Peyer's patch (tissue), 4 donors: ENCODE measurements around the gene SLC39A9. TPM values are rescaled to one million over a fixed set of nuclear protein-coding genes. Genes with fewer than 3 reads are reported as not detected.

Source experiments
- DNase-seq, 3 donors: peaks; one replicate each; pipeline ENCODE4 v3.0.0-alpha.2; 2017 to 2019
- H3K27ac ChIP-seq, 4 donors: fragments of 200-600 bp; sonication (generic); one replicate each; pipeline ENCODE4 v1.5.1; 2016 to 2019
- H3K27me3 ChIP-seq, 2 donors: fragments of 200-600 bp; sonication (generic); one replicate each; pipeline ENCODE4 v1.5.1; 2019
- H3K36me3 ChIP-seq, 3 donors: fragments of 200-600 bp; sonication (generic); one replicate each; pipeline ENCODE4 v1.5.1; 2016 to 2019
- H3K4me1 ChIP-seq, 4 donors: fragments of 200-600 bp; sonication (generic); one replicate each; pipeline ENCODE4 v1.5.1; 2016 to 2019
- H3K4me3 ChIP-seq, 4 donors: fragments of 200-600 bp; sonication (generic); 1 replicate in 3 of 4; 2 replicates in 1 of 4; pipeline ENCODE4 v1.5.1; 2016 to 2019; ENCODE audit warnings: mild to moderate bottlenecking in 1 of 4
- H3K9me3 ChIP-seq, 4 donors: fragments of 200-600 bp; sonication (generic); one replicate each; pipeline ENCODE4 v1.5.1; 2016 to 2019; ENCODE audit warnings: mild to moderate bottlenecking in 1 of 4
- CTCF ChIP-seq, 6 experiments: fragments of 450-650 bp in 4 of 6; fragments of 200-600 bp in 2 of 6; sonication (generic) in 1 of 6; IDR thresholded peaks; one replicate each; pipeline ENCODE4 v1.5.1; 2017 to 2019; ENCODE audit warnings: antibody characterized with exemption in 6 of 6, mild to moderate bottlenecking in 3 of 6, moderate library complexity in 1 of 6
- POLR2A ChIP-seq, 2 donors: fragments of 450-650 bp; IDR thresholded peaks; one replicate each; pipeline ENCODE4 v1.5.1; 2017; ENCODE audit warnings: antibody characterized with exemption in 2 of 2, mild to moderate bottlenecking in 2 of 2, moderate library complexity in 2 of 2
- total RNA-seq, 4 donors: library from RNA; depleted of rRNA; stranded (reverse); fragments of >200 nt; gene quantifications; one replicate each; pipeline ENCODE4 v1.1.0, GENCODE V29; 2016

The SLC39A9 gene
- total RNA-seq, 4 donors from 2014 or later: 30.5 to 113 (median 77.9) TPM

DNA sequence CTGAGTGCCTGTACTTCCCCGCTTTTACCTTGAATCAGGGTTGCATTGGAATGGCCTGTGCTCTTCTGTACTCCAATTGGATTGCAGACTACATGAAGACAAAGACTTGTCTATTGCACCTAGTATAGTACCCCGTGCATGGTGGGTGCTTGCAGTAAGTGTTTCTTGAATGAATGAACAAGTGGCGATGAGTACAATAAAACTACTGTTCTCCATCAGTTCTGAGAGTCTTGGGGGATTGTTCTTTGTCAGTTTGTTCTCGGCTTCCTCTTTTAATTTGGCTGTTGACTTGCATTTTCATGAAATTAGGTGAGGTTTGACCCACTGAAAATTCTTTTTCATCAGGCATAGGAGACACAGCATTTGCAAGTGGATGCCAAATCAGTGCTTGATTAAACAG lies 34.5 kb upstream of the SLC39A9 start:
- Histone ChIP-seq H3K4me1 (no peaks in the 10 kb centered on the region), H3K27ac (no peak overlapping the region), H3K27me3 (no peaks in the 10 kb centered on the region)

GRCh38 chr14:69364378-69364777 lies 34.1 kb upstream of the SLC39A9 start:
- Histone ChIP-seq H3K27ac (no peak overlapping the region), H3K36me3 (no peaks in the 10 kb centered on the region), H3K9me3 (no peaks in the 10 kb centered on the region), H3K4me3 (no peak overlapping the region), H3K27me3 (no peaks in the 10 kb centered on the region), H3K4me1 (no peaks in the 10 kb centered on the region)
- TF ChIP-seq POLR2A (IDR thresholded peaks at IDR 0.05): no peak
- no peak for TF ChIP-seq CTCF (IDR thresholded peaks at IDR 0.05)
- no peak for DNase-seq

More for the DNA sequence above, 34.5 kb upstream of the SLC39A9 start:
- no peak for TF ChIP-seq CTCF (IDR thresholded peaks at IDR 0.05)
- TF ChIP-seq POLR2A (IDR thresholded peaks at IDR 0.05): no peak
- H3K36me3 ChIP-seq: no peaks in the 10 kb centered on the region
- H3K4me3 ChIP-seq: no peak overlapping the region
- DNase-seq: no peak
- no peaks in the 10 kb centered on the region for H3K9me3 ChIP-seq

GRCh38 chr14:69366069-69366468 lies 32.4 kb upstream of the SLC39A9 start:
- Histone ChIP-seq H3K27ac (no peak overlapping the region), H3K9me3 (no peaks in the 10 kb centered on the region), H3K36me3 (no peaks in the 10 kb centered on the region), H3K4me1 (no peaks in the 10 kb centered on the region), H3K27me3 (no peaks in the 10 kb centered on the region), H3K4me3 (no peak overlapping the region)
- no peak for TF ChIP-seq POLR2A (IDR thresholded peaks at IDR 0.05)
- TF ChIP-seq CTCF (IDR thresholded peaks at IDR 0.05): no peak
- no peak for DNase-seq

DNA sequence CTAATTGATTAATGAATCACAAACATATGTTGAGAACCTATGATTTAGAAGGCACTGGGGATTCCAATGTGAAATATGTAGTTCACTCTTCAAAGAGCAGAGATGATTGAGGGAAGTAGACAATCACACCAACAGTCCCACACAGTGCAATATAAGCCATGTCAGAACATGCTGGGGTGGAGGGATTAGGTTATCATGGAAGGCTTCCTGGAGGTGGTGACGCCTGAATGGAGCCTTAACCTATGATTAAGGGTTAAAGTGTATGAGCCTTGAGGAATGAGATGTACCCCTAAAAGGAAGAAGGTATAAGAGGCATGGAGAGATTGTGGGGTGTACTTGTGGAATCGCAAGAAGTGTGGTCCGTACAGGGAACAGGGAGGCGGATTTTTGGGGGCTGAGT lies 31.7 kb upstream of the SLC39A9 start:
- H3K36me3 ChIP-seq: no peaks in the 10 kb centered on the region
- H3K4me3 ChIP-seq: no peak overlapping the region
- no peaks in the 10 kb centered on the region for H3K27me3 ChIP-seq
- H3K27ac ChIP-seq: no peak overlapping the region
- no peaks in the 10 kb centered on the region for H3K9me3 ChIP-seq
- DNase-seq: no peak
- no peaks in the 10 kb centered on the region for H3K4me1 ChIP-seq
- TF ChIP-seq CTCF (IDR thresholded peaks at IDR 0.05): no peak
- TF ChIP-seq POLR2A (IDR thresholded peaks at IDR 0.05): no peak

DNA sequence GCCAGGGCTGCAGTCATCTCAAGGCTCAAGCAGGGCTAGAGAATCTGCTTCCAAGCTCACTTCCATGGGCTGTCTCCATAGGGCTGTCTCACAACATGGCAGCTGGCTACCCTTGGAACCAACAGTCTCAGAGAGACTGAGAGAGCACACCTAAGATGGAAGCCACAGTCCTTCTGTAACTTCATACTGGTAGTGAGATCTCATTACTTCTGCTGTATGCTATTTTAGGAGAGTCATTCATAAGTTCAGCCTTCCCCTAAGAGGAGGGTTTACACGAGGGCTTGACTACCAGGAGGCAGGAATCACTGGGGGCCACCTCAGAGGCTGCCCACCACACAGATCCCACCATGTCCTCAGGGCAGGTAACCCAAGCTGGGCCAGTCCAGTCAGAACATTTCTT lies 30.1 kb upstream of the SLC39A9 start:
- Histone ChIP-seq H3K27me3 (no peaks in the 10 kb centered on the region), H3K36me3 (no peaks in the 10 kb centered on the region), H3K4me1 (no peaks in the 10 kb centered on the region), H3K9me3 (no peaks in the 10 kb centered on the region), H3K4me3 (no peak overlapping the region), H3K27ac (no peak overlapping the region)
- no peak for DNase-seq
- no peak for TF ChIP-seq POLR2A (IDR thresholded peaks at IDR 0.05)
- TF ChIP-seq CTCF (IDR thresholded peaks at IDR 0.05): no peak

DNA sequence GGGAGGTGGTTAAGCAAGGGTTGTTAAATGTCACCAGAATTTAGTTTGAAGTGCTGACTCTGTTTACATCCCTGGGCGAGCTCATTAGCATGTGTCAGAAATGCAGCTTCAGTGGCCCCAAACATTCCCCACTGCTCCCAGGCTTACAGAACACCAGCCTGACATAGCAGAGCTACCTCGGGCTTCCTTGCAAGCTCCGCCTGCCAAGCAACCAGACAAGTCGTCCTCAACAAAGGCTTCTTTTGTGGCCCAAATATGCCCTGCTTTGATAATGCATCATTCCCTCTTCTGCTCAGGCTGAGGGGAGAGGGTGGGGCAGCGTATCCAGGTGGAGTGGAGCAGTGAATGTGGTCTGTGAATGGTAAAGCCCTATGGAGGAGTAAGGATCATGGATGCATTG lies 28.4 kb upstream of the SLC39A9 start:
- Histone ChIP-seq H3K4me1 (no peaks in the 10 kb centered on the region), H3K9me3 (no peaks in the 10 kb centered on the region), H3K27ac (no peak overlapping the region), H3K36me3 (no peaks in the 10 kb centered on the region), H3K4me3 (no peak overlapping the region), H3K27me3 (no peaks in the 10 kb centered on the region)
- no peak for DNase-seq
- TF ChIP-seq CTCF (IDR thresholded peaks at IDR 0.05) (no peak), POLR2A (IDR thresholded peaks at IDR 0.05) (no peak)
